NCI-H446 treated with DMSO at 0.1 percent for 48 hours (cell line): ENCODE results near the gene SLC66A2.
"Not testable (repeated sequence)": the region's sequence is repeated elsewhere in the genome, so short reads cannot be mapped to it uniquely, and the experiment has no call there.

Experiments used
- DNase-seq: peaks from one replicate; lab custom pipeline; 2025; lab: John Stamatoyannopoulos, UW

SLC66A2 gene

GRCh38 chr18:79951545-79952455, at the start of gene SLC66A2:
SLC66A2 (minus strand) TSS chr18:79951653; CDS start chr18:79950926, 727 bp downstream.
- DNase-seq, result peak; percentile 42

DNA sequence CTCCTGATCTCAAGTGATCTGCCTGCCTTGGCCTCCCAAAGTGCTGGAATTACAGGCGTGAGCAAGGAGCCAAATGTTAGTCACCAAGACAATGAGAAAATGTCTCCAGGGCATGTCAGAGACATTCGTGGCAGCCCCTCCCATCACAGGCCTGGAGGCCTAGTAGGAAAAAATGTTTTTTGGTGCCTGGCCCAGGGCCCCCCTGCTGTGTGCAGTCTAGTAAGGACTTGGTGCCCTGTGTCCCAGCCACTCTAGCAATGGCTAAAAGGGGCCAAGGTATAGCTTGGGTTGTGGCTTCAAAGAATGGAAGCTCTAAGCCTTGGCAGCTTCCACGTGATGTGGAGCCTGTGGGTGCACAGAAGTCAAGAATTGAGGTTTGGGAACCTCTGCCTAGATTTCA, 49.4 kb upstream of the SLC66A2 start:
- DNase-seq, result no peak

DNA sequence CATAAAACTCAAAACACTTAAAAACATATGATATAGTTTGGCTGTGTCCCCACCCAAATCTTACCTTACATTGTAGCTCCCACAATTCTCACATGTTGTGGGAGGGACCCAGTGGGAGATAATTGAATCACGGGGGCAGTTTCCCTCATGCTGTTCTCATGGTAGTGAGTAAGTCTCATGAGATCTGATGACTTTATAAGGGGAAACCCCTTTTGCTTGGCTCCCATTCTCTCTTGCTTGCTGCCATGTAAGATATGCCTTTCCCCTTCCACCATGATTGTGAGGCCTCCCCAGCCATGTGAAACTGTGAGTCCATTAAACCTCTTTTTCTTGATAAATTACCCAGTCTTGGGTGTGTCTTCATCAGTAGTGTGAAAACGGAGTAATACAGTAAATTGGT, 48.2 kb upstream of the SLC66A2 start:
- not testable (repeated sequence) for DNase-seq

DNA sequence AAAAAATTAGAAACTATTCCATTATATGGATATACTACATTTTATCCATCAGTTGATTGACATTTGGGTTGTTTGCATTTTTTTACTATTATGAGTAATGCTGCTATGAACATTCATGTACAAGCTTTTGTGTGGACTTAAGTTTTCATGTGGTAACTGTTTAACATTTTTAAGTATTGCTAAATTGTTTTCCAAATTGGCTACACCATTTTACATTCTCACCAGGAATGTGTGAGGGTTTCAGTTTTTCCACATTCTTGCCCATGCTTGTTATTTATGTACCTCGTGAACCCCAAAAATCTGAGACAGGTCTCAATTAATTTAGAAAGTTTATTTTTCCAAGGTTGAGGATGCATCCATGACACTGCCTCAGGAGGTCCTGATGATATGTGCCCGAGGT, 40.0 kb upstream of the SLC66A2 start:
- DNase-seq, result no peak

DNA sequence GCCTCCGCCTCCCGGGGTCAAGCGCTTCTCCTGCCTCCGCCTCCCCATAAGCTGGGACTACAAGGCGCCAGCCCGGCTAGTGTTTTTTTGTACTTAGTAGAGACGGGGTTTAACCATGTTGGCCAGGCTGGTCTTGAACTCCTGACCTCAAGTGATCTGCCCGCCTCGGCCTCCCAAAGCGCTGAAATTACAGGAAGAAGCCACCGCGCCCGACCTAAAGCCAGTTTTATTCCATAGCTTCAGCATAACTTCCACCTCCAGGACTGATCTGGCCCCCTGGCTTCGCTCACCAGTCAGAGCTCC, 37.7 kb upstream of the SLC66A2 start:
- no peak for DNase-seq

DNA sequence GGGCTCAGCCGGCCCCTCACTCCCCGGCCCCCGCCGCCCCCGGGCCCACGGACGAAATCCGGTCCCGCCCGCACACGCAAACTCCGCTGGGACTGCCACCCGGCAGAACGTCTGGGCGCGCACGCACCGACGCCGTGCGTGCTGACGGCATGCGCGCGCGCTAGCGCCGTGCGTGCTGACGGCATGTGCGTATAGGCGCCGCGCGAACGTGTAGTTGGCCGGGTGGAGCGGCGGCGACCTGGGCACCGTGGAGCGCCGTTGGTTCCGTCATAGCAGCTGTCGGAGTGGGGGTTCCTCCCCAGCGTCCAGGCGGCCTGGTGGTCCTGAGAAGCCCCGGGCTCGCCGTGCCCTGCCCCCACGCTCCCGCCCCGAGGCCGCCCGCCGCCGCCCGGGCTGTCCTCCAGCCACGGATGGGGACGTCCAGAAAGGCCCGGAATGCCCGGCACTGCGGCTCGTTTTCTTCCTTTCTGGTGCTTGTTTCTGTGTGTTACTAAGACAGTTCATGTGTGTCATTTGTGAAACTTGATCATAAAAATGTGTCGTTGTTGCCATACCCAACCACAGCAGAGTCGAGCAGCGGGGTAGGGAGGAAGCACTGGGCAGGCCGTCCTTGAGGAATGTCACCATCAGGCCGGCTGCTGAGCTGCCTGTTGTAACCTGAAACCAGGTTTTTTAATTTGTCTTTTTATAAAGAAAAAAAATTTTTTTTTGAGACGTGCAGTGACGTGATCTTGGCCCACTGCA, 37.2 kb upstream of the SLC66A2 start, which contains the start of gene TXNL4A:
Gene TXNL4A (minus strand): TSS at position 113 of the 744 bp plus-strand sequence. CDS start 171 bp downstream, outside the sequence.
- peak; percentile 72 for DNase-seq

GRCh38 chr18:79988071-79988450, 36.6 kb upstream of the SLC66A2 start:
- DNase-seq, result peak; percentile 41

DNA sequence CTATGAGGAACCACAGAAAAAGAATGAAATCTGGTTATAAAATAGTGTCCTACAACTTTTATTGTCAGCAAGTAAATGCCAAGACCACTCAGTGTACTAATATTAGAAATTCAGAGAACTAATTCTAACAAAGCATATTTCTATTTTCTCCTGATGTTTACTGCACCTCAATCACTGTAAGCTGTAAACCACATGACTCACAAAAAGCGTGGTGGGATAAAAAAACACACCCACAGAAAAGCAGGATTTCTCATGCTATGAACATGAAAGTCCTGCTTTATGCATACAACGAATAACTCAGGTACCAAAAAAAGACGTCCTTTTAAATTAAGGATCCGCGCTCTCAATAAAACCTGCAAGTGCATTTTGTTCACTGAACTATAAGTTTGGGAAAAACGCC, 36.1 kb upstream of the SLC66A2 start:
- no peak for DNase-seq

DNA sequence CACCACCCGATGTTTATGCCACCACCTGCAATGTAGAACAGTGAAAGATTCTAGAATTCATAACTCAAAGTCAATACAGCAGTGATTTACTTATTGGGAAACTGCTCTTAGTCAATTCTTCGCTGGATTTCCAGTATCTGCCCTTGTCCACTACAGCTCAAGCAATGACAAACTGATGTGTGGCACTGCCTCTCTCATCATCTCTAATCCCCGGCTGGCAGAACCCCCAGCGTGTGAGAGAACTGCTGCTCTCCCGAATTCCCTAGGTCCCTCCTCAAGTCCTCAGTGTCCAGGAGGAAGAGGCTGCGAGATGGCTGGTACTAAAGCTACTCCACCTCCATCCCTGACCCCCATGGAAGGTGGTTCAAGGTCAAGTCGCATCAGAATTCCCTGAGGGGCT, 35.3 kb upstream of the SLC66A2 start:
- DNase-seq, result no peak

- no peak for DNase-seq
Observed at GRCh38 chr18:79985172-79985571, 33.7 kb upstream of the SLC66A2 start.

DNA sequence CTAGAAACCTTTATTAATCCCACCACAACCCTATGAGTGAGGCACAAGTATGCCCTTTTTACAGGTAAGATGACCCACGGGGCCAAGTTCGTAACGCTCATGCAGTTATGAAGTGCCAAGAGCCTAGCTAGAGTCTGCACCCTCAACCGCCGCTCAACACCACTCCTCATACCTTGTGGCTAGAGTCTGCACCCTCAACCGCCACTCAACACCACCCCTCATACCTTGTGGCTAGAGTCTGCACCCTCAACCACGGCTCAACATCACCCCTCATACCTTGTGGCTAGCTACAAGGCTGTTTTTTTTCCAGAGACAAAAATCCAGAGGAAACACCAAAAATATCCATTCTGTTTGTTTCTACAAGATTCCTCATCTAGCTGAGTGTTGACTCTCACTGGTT, 32.3 kb upstream of the SLC66A2 start:
- no peak for DNase-seq

DNA sequence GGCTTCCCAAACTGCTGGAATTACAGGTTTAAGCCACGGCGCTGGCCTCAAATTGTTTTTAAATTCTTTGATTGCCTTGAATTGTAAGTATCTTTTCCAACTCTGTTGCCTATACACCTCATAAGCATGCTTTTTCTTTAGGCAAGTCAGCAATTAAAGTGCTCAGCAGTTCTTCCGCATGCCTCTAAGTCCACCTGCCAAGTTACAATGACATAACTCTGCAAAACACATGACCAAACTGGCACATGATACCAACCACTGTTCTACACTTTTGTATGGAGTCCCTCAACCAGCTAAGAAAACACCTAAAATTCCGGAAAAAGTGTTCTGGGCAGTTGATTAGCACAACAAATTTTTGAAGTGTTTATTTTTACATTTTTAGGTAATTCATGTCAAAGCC, 31.8 kb upstream of the SLC66A2 start:
- DNase-seq, result no peak

DNA sequence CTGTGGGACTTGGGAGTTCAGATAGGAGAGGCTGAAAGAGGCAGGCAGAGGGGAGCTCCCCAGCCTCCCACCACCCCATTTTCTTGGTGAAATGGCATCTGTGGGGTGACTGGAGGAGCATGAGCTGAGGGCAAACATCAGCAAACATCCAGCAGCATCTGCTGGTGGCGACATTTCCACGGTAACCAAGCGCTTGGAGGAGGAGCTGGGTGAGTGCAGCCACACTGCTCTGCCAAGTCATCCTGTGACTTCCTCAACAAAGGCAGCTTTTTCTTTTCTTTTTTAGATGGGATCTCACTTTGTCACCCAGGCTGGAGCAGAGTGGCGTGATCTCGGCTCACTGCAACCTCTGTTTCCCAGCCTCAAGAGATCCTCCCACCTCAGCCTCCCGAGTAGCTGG, 31.3 kb upstream of the SLC66A2 start:
- DNase-seq, result no peak

GRCh38 chr18:79980585-79980984, 29.1 kb upstream of the SLC66A2 start:
- no peak for DNase-seq

GRCh38 chr18:79979843-79980242, 28.4 kb upstream of the SLC66A2 start:
- DNase-seq, result no peak

- no peak for DNase-seq
Observed at GRCh38 chr18:79975985-79976680, 24.7 kb upstream of the SLC66A2 start.

GRCh38 chr18:79975043-79975442, 23.6 kb upstream of the SLC66A2 start:
- no peak for DNase-seq

DNA sequence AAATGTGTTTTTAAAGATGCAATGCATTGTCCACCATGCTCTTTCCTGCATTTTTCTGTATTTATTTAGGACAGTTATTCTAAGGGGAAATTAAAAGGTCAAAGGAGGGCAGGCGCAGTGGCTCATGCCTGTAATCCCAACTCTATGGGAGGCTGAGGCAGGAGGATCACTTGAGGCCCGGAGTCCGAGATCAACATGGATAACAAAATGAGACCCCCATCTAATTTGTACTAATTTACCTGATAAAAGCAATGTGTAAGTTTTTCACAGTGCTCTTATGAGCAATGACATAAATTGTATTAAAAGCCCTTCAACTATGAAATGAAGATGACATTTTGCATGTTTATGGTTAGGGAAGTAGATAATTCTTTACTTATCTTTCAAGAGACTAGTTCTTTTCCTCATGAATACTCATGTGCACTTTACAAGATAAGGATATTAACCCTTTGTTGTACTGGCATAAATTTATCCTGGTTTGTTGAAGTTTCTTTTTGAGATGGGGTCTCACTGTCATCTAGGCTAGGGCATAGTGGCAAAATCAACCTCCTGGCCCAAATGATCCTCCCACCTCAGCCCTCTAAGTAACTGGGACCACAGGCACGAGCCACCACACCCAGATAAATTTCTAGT, 22.7 kb upstream of the SLC66A2 start:
- DNase-seq, result no peak

DNA sequence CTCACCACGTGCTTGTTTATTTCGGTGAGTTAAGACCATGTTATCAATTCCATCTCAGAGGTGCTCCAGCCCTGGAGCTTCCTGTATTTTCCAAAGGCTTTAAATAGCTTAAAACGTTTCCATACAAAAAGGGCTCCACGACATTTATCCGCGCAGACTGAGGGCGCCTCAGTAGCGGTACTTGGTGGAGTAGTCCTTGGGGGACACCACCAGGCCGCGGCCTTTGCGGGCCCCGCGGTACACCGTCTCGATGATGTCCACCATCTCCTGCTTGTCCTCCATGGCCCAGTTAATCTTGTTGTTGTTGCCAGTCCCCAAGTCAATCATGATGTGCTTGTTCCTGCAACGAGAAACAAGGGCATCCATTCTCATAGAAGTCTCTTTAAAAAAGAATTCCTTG, 22.1 kb upstream of the SLC66A2 start:
- DNase-seq, result no peak

DNA sequence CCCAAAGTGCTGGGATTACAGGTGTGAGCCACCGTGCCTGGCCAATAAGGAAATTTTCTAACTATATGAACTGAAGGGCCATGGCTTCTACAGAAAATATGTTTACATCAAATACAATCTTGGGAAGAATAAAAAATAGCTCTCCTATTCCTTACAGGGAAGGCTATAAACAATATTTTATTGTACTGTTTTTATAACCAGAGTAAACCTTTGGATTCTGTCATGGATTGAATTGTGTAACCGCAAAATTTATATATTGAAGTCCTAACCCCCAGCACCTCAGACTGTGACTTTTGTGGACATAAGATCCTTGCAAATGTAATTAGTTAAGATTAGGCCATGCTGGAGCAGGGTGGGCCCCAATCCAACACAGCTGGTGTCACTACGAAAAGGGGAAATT, 21.3 kb upstream of the SLC66A2 start:
- no peak for DNase-seq

GRCh38 chr18:79971986-79972385, 20.5 kb upstream of the SLC66A2 start:
- DNase-seq, result no peak
